Psoas muscle (tissue), 8 donors: ENCODE results near the gene CAPZA2. TPM values are rescaled to one million over a fixed set of nuclear protein-coding genes. Genes with fewer than 3 reads are reported as not detected.

Experiments used
- ATAC-seq, 4 donors: fragments of 200-7000 bp; cut with Tn5 transposase; one replicate each; pipeline ENCODE4 v1.9.1; 2020; ENCODE audit warnings: moderate library complexity in 3 of 4, mild to moderate bottlenecking in 2 of 4
- DNase-seq, 2 donors: peaks; one replicate each; pipeline ENCODE4 v3.0.0-alpha.2; 2020
- H3K27ac ChIP-seq: fragments of 200-600 bp; one replicate; pipeline ENCODE4 v1.8.0; 2022
- H3K27me3 ChIP-seq, 3 donors: fragments of 200-600 bp in 1 of 3; one replicate each; pipeline versions ENCODE4 v1.6.1 to v1.8.0; 2013 to 2022; ENCODE audit warnings: low read length in 2 of 3, mild to moderate bottlenecking in 2 of 3, moderate library complexity in 1 of 3; ENCODE audit not compliant: insufficient read depth in 3 of 3
- H3K36me3 ChIP-seq, 2 donors: fragments of 200-600 bp in 1 of 2; one replicate each; pipeline versions ENCODE4 v1.6.1 to v1.8.0; 2013 to 2022; ENCODE audit warnings: low read depth in 1 of 2, mild to moderate bottlenecking in 1 of 2, moderate library complexity in 1 of 2; ENCODE audit not compliant: insufficient read depth in 1 of 2
- H3K4me1 ChIP-seq: fragments of 200-600 bp; one replicate; pipeline ENCODE4 v1.8.0; 2022
- H3K4me3 ChIP-seq: fragments of 200-600 bp; one replicate; pipeline ENCODE4 v1.8.0; 2022; ENCODE audit warnings: mild to moderate bottlenecking
- H3K9me3 ChIP-seq: fragments of 200-600 bp; one replicate; pipeline ENCODE4 v1.8.0; 2022
- WGBS, 3 donors: extraction: QIAGEN DNeasy Blood & Tissue Kit; methylation state at CpG; one replicate each; pipeline versions ENCODE4 v1.1.6 to v1.1.7; 2013; 5-methylcytosine and 5-hydroxymethylcytosine counted together
- intact Hi-C, 2 donors: fragments of 100-400 bp; cut with DNase I; formaldehyde crosslinking; loops; one replicate each; pipeline versions ENCODE4 v1.11.0 to v1.14.2; 2022
- polyA plus RNA-seq, 3 donors: library from polyadenylated mRNA; stranded (reverse); fragments of 200-250 nt; gene quantifications; one replicate each; pipeline ENCODE4 v1.2.3, GENCODE V29; 2013
- total RNA-seq, 4 donors: library from RNA; stranded (reverse); fragmentation: NEBNext Ultra II Directional in 2 of 4; extraction: Animal tissue kit (Norgen Biotek cat#: 25700) in 2 of 4; gene quantifications; one replicate each; pipeline versions ENCODE4 v1.2.1 to v1.2.4, GENCODE V29; 2021 to 2023
- TF ChIP-seq, protein P1 (sequence below): fragments of 200-600 bp; IDR thresholded peaks from one replicate; pipeline ENCODE4 v1.8.0; 2022; ENCODE audit warnings: antibody characterized with exemption
- donor health status: healthy with polysubstance abuse.
- donor health status: DM: no; HTN: no; CAD: no; lungs with moderate emphysema.
- donor health status: Bipolar disorder and iron deficiency.
- donor health status: healthy.
- donor health status: DM: yes; HTN: yes; CAD: no.
- donor health status: DM: no; HTN: no; CAD: no.
- donor health status: DM: no; HTN: no; CAD: no.
- donor health status: DM: yes; HTN: yes; CAD: no.

CAPZA2 gene
- total and polyA plus RNA-seq, 7 donors, result 83.0 to 271 (median 152) TPM

DNA sequence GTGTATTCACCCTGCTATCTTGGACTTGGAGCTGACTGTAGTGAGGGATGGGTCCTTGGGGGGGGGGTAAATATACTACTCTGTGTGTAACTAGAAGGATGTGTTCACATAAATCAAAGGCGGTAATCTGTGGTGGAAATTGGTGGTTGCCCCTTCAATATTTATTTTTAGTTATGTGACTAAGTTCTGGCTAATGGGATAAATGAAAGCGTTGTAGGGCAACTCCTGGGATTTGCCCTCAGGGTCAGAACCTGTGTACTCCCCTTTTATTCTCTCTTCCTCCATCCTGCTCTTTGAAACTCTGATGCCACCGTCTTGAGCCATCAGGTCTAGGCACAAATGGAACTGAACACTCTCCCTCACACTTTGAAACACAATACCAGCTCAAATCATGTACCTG, 66.6 kb downstream of the CAPZA2 start:
- ATAC-seq (no peak), DNase-seq (no peak)
- no peaks in the 10 kb centered on the region for H3K27me3 ChIP-seq
- H3K36me3 ChIP-seq, result no peaks in the 10 kb centered on the region
- TF ChIP-seq, protein P1, sequence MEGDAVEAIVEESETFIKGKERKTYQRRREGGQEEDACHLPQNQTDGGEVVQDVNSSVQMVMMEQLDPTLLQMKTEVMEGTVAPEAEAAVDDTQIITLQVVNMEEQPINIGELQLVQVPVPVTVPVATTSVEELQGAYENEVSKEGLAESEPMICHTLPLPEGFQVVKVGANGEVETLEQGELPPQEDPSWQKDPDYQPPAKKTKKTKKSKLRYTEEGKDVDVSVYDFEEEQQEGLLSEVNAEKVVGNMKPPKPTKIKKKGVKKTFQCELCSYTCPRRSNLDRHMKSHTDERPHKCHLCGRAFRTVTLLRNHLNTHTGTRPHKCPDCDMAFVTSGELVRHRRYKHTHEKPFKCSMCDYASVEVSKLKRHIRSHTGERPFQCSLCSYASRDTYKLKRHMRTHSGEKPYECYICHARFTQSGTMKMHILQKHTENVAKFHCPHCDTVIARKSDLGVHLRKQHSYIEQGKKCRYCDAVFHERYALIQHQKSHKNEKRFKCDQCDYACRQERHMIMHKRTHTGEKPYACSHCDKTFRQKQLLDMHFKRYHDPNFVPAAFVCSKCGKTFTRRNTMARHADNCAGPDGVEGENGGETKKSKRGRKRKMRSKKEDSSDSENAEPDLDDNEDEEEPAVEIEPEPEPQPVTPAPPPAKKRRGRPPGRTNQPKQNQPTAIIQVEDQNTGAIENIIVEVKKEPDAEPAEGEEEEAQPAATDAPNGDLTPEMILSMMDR, result no peak
- H3K4me1 ChIP-seq, result peaks cover 2% of the 10 kb centered on the region
- no peak overlapping the region for H3K4me3 ChIP-seq
- 53 to 59% (median 58%) methylated on average over 3 of the region's 3 CpGs for WGBS, 3 donors
- H3K9me3 ChIP-seq, result no peaks in the 10 kb centered on the region
- H3K27ac ChIP-seq, result no peak overlapping the region
- intact Hi-C loops, result no loop called here

DNA sequence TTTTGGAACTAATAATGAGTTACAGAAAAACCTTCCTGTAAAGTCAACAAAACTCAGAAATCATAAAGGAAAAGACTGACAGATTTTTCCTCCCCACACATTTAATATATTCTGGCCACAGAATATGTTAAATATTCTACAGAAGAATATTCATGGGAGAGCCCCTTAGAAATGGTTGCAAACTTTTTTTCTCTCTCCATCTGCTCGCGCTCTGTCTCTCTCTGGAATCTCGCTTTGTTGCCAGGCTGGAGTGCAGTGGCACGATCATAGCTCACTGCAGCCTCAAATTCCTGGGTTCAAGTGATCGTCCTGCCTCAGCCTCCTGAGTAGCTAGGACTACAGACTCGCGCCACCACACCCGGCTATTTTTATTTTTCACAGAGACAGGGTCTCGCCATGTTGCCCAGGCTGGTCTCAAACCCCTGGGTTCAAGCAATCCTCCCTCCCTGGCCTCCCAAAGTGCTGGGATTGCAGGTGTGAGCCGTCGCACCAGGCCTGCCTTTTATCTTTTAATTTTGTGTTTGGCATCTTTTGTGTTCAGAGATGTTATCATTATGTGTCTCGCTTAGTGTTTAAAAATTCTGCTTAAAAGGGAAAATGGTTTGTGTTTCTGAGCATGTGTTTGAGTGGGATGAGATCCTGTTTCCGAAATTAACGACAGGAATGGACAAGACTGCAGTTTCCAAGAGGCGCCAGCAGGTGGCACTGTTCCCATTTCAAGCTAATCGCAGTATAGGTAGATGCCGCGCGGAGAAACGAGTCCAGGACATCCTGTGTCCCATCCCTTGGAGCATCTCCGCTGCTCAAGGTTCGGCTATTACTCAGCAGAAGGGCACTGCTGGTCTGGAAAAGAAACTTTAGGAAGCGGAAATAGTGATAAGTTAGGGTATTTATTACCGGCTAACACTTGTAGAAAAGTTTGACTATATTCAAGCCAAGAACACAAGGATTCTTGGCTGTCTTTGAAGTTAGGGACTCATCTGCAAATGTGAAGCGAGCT, 67.8 kb downstream of the CAPZA2 start:
- TF ChIP-seq, protein P1, result peak; percentile 94
- no peaks in the 10 kb centered on the region for H3K27me3 ChIP-seq
- 32 to 36% (median 32%) methylated on average over 25 of the region's 25 CpGs for WGBS, 3 donors
- intact Hi-C loops, result loop anchor here (2.0 to 10.0 kb wide), 4 partner anchors 52 to 197 kb away; no protein-coding TSS in a partner anchor
- no peaks in the 10 kb centered on the region for H3K9me3 ChIP-seq
- ATAC-seq, result peak; percentile 84 to 93 (median 92)
- H3K4me3 ChIP-seq, result no peak overlapping the region
- no peaks in the 10 kb centered on the region for H3K36me3 ChIP-seq
- DNase-seq, result peak; percentile 82 to 87
- no peak overlapping the region for H3K27ac ChIP-seq
- H3K4me1 ChIP-seq, result peaks cover 2% of the 10 kb centered on the region

DNA sequence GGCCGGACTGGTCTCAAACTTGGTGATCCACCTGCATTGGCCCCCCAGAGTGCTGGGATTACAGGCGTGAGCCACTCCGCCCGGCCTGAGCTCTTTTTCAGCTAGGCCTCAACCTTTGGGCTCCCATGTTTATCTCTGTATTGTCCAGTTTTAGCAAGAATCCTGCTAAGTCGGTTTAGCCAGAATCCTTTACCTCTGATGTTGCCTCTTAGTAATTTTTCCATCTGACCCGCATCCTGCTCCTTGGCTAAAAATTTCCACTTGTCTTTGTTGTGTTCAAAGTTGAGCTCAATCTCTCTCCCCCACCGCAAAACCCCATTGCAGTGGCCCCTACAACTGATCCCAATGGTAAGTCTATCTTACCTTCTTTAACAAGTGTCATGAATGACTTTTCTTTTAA, 70.2 kb downstream of the CAPZA2 start:
- no peak overlapping the region for H3K27ac ChIP-seq
- H3K4me3 ChIP-seq, result no peak overlapping the region
- TF ChIP-seq, protein P1, result no peak
- peaks cover 2% of the 10 kb centered on the region for H3K4me1 ChIP-seq
- intact Hi-C loops, result loop anchor here (5.0 to 10.0 kb wide), 2 partner anchors 50 to 52 kb away; no protein-coding TSS in a partner anchor
- H3K36me3 ChIP-seq, result no peaks in the 10 kb centered on the region
- DNase-seq (no peak), ATAC-seq (no peak)
- 93 to 99% (median 97%) methylated on average over 7 of the region's 7 CpGs for WGBS, 3 donors
- no peaks in the 10 kb centered on the region for H3K27me3 ChIP-seq
- no peaks in the 10 kb centered on the region for H3K9me3 ChIP-seq

DNA sequence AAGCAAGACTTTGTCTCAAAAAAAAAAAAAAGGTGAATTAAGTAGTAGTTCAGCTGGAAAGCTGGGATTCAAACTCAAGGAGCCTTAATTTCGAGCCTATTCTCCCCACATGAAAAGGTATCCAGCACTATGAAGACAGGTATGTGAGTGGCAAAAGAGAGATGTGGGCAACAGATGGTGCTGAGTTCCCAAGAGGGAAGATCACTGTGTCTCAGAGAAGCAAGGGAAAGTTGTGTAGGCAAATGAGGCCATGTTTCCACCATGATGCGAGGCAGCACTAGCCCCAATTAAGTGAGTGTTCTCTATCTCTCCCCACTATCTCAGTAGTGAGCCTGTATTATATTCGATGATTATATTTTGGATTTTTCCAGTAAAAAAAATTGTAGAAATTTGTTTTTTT, 71.1 kb downstream of the CAPZA2 start:
- WGBS, 3 donors, result 82 to 98% (median 84%) methylated on average over 3 of the region's 3 CpGs
- H3K4me1 ChIP-seq, result peaks cover 2% of the 10 kb centered on the region
- TF ChIP-seq, protein P1, result no peak

More for the DNA sequence above, 71.1 kb downstream of the CAPZA2 start:
- intact Hi-C loops, result loop anchor here (5.0 to 10.0 kb wide), 2 partner anchors 49 to 51 kb away; no protein-coding TSS in a partner anchor
- Histone ChIP-seq H3K36me3 (no peaks in the 10 kb centered on the region), H3K27me3 (no peaks in the 10 kb centered on the region), H3K4me3 (no peak overlapping the region), H3K27ac (no peak overlapping the region), H3K9me3 (no peaks in the 10 kb centered on the region)
- ATAC-seq (no peak), DNase-seq (no peak)
